ENCODE results near the gene STPG1.

Gene STPG1

GRCh38 chr1:24384251-24385090, 29.1 kb downstream of the STPG1 start:
- no peak for TF ChIP-seq CTCF (IDR thresholded peaks at IDR 0.05; ENCODE audit: low read depth, low read length, missing control alignments)
- H3K4me3 ChIP-seq (replicated peaks; ENCODE audit: low read depth, low read length) = no peak overlapping the region
- DNase-seq (ENCODE audit: extremely low read depth, low read depth) = no peak

- H3K4me3 ChIP-seq (replicated peaks; ENCODE audit: low read depth, low read length) = no peak overlapping the region
- no peak for TF ChIP-seq CTCF (IDR thresholded peaks at IDR 0.05; ENCODE audit: low read depth, low read length, missing control alignments)
- no peak for DNase-seq (ENCODE audit: extremely low read depth, low read depth)
Observed at GRCh38 chr1:24383381-24383940, 30.1 kb downstream of the STPG1 start.

DNA sequence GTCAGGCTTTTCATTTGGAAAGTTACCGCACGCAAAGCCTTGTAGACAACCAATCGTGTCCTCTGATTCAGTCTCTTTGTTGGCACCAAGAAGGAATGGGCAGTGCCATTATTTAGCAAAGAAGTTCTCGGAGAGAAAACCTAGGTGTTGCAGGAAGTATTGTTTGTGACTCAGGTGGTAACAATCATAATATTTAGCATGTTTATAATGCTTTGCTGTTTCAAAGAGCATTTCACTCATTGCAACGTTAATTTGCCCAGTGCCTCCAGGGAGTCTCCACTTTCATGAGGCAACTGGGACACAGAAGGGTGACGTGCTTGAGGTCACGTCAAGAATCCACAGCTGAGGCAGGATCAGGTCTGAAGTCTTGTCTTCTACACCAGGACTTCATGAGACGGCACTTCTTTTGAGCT, 31.4 kb downstream of the STPG1 start:
- DNase-seq (ENCODE audit: extremely low read depth, low read depth) = no peak
- no peak overlapping the region for H3K4me3 ChIP-seq (replicated peaks; ENCODE audit: low read depth, low read length)
- TF ChIP-seq CTCF (IDR thresholded peaks at IDR 0.05; ENCODE audit: low read depth, low read length, missing control alignments) = no peak

GRCh38 chr1:24381256-24381655, 32.3 kb downstream of the STPG1 start:
- TF ChIP-seq CTCF (IDR thresholded peaks at IDR 0.05; ENCODE audit: low read depth, low read length, missing control alignments) = no peak

GRCh38 chr1:24380508-24380907, 33.1 kb downstream of the STPG1 start:
- TF ChIP-seq CTCF (IDR thresholded peaks at IDR 0.05; ENCODE audit: low read depth, low read length, missing control alignments) = no peak
- no peak for DNase-seq (ENCODE audit: extremely low read depth, low read depth)
- H3K4me3 ChIP-seq (replicated peaks; ENCODE audit: low read depth, low read length) = no peak overlapping the region

More at GRCh38 chr1:24381256-24381655, 32.3 kb downstream of the STPG1 start:
- no peak overlapping the region for H3K4me3 ChIP-seq (replicated peaks; ENCODE audit: low read depth, low read length)
- DNase-seq (ENCODE audit: extremely low read depth, low read depth) = no peak

DNA sequence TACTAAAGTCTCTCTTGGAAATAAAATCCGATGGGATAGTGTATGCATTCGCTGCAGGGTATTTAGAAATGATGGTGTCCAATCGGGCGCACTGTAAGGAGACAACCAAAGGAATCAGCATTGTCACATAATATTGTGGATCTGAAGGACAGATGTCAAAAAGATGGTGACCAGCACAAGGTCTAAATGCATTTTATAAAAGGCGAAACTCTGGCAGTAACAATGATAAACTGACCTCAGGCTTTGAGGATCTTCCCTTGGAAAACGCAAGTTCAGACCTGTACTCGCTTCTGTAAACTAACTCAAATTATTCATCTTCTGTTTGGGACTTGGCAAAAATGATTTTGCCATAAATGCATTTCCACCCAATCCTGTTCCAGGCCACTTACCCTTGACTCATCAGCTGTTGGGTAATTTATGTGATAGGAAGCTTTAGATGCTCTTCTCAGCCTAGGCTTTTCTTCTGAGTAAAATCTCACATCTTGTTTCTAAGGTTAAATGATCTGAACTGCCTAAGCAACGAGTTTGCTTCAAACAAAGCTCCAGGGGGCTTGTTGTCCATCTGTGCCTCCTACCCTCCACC, 33.8 kb downstream of the STPG1 start:
- H3K4me3 ChIP-seq (replicated peaks; ENCODE audit: low read depth, low read length) = no peak overlapping the region
- no peak for TF ChIP-seq CTCF (IDR thresholded peaks at IDR 0.05; ENCODE audit: low read depth, low read length, missing control alignments)
- DNase-seq (ENCODE audit: extremely low read depth, low read depth) = no peak
